Nephron (organoid): ENCODE data around the gene TICAM2.

Source experiments
- H3K27ac Mint-ChIP-seq, 3 experiments: 2 replicates each; pipeline ENCODE4 v1.8.0; 2020; ENCODE audit warnings: mixed read lengths in 3 of 3, mild to moderate bottlenecking in 2 of 3, moderate library complexity in 1 of 3
- H3K27me3 Mint-ChIP-seq: 2 replicates; pipeline ENCODE4 v1.8.0; 2021; ENCODE audit warnings: low read depth, mild to moderate bottlenecking, moderate library complexity, mixed read lengths
- H3K36me3 Mint-ChIP-seq: 2 replicates; pipeline ENCODE4 v1.8.0; 2020; ENCODE audit warnings: low read depth, mixed read lengths
- H3K4me1 Mint-ChIP-seq: 2 replicates; pipeline ENCODE4 v1.8.0; 2020; ENCODE audit warnings: mixed read lengths
- H3K4me3 Mint-ChIP-seq, 3 experiments: 2 replicates each; pipeline ENCODE4 v1.8.0; 2020; ENCODE audit warnings: mild to moderate bottlenecking in 3 of 3, mixed read lengths in 3 of 3, moderate library complexity in 2 of 3
- H3K9me3 Mint-ChIP-seq: 2 replicates; pipeline ENCODE4 v1.8.0; 2020; ENCODE audit warnings: mixed read lengths
- CTCF ChIP-seq, 3 experiments: fragments of 200-600 bp; sonication (generic); IDR thresholded peaks; one replicate each; pipeline ENCODE4 v1.5.0; 2021; ENCODE audit warnings: antibody characterized with exemption in 3 of 3; ENCODE audit not compliant: unreplicated experiment in 3 of 3

Gene TICAM2

DNA sequence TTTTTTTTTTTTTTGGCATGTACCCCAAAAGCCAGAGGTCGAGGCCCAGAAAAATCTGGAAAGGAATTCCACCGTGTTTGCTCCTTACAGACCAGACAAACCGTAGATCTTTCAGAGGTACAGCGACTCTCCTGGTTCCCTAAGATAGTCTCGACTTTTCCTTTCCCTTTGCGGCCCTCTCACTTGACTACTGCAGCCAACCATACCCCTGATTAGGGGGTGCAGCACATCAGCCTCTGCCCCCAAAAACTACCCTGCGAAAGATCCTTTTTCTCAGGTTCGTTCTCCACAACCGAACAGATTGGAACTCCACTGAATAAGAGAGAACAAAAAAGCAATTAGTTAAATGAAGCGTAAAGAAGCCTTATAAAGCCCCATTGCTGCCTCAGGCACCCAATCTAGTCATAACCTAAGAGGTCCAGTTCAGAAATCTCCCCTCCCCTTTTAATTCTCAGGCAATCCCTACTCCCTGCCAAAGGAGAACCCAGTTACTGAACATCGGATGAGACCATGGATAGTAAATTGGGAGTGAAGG is 379 bp upstream of the TICAM2 start:
- no peak for TF ChIP-seq CTCF (IDR thresholded peaks at IDR 0.05; ENCODE audit: unreplicated experiment in 3 of 3)
- no peaks in the 10 kb centered on the region for H3K27me3 Mint-ChIP-seq
- H3K27ac Mint-ChIP-seq, result peak overlapping the region; percentile 65 to 89 (median 84)

DNA sequence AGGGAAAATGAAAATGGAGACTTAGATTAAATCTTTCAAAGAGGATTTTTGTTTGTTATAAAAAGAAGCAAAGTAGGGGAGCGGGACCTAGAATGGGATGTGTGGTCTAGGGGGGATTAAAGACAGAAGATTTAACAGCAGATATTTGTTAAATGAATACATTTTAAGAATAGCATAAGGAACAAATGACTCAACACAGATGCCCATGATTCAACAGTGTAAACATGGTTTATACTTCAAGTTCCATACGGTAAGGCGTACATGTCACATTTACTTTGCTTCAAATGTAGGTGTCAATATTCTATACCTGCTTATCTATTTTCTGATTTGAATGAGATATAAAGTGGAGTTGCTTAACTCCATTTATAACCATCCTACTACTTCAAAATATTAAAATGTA is 1.5 kb downstream of the TICAM2 start:
- Mint-ChIP-seq H3K9me3 (no peaks in the 10 kb centered on the region), H3K4me1 (peaks cover 20% of the 10 kb centered on the region), H3K36me3 (peaks cover 11% of the 10 kb centered on the region), H3K27ac (peak overlapping the region; percentile 2 to 42 (median 28)), H3K4me3 (peak overlapping the region; percentile 29 to 81 (median 65)), H3K27me3 (no peaks in the 10 kb centered on the region)
- no peak for TF ChIP-seq CTCF (IDR thresholded peaks at IDR 0.05; ENCODE audit: unreplicated experiment in 3 of 3)

More for the DNA sequence above, 379 bp upstream of the TICAM2 start:
- H3K4me1 Mint-ChIP-seq, result peaks cover 20% of the 10 kb centered on the region
- H3K36me3 Mint-ChIP-seq, result peaks cover 20% of the 10 kb centered on the region
- peak overlapping the region; percentile 79 to 85 (median 84) for H3K4me3 Mint-ChIP-seq
- H3K9me3 Mint-ChIP-seq, result no peaks in the 10 kb centered on the region

GRCh38 chr5:115599924-115600323 is 2.4 kb downstream of the TICAM2 start:
- Mint-ChIP-seq H3K4me3 (peak overlapping the region; percentile 47 to 81 (median 65)), H3K36me3 (peaks cover 8% of the 10 kb centered on the region), H3K27ac (peak overlapping the region; percentile 0 to 42 (median 40)), H3K9me3 (no peaks in the 10 kb centered on the region), H3K27me3 (no peaks in the 10 kb centered on the region), H3K4me1 (peaks cover 20% of the 10 kb centered on the region)
- no peak for TF ChIP-seq CTCF (IDR thresholded peaks at IDR 0.05; ENCODE audit: unreplicated experiment in 3 of 3)

GRCh38 chr5:115599502-115599901 is 2.8 kb downstream of the TICAM2 start:
- Mint-ChIP-seq H3K27me3 (no peaks in the 10 kb centered on the region), H3K9me3 (no peaks in the 10 kb centered on the region), H3K27ac (peak overlapping the region; percentile 0 to 42 (median 40)), H3K4me1 (peaks cover 20% of the 10 kb centered on the region), H3K4me3 (peak overlapping the region; percentile 47 to 72 (median 63)), H3K36me3 (peaks cover 8% of the 10 kb centered on the region)
- no peak for TF ChIP-seq CTCF (IDR thresholded peaks at IDR 0.05; ENCODE audit: unreplicated experiment in 3 of 3)

- Mint-ChIP-seq H3K4me3 (no peak overlapping the region), H3K27ac (no peak overlapping the region), H3K4me1 (peaks cover 2% of the 10 kb centered on the region), H3K36me3 (no peaks in the 10 kb centered on the region), H3K9me3 (no peaks in the 10 kb centered on the region), H3K27me3 (no peaks in the 10 kb centered on the region)
- TF ChIP-seq CTCF (IDR thresholded peaks at IDR 0.05; ENCODE audit: unreplicated experiment in 3 of 3), result no peak
These were observed 7.9 kb downstream of the TICAM2 start for GRCh38 chr5:115594128-115595047.
